Measurements from ENCODE around the gene TUT4.

Gene TUT4

GRCh38 chr1:52531249-52531872 is 21.5 kb downstream of the TUT4 start:
- in situ Hi-C loops (cut with MboI; ENCODE audit: low sequenced_read_pairs, unreplicated experiment) = no loop called here
- TF ChIP-seq CTCF (IDR thresholded peaks at IDR 0.05; ENCODE audit: borderline replicate concordance, control extremely low read depth, extremely low read depth, insufficient read depth, missing control alignments) = no peak
- DNase-seq (ENCODE audit: low spot score) = no peak

- DNase-seq (ENCODE audit: low spot score) = no peak
- TF ChIP-seq CTCF (IDR thresholded peaks at IDR 0.05; ENCODE audit: borderline replicate concordance, control extremely low read depth, extremely low read depth, insufficient read depth, missing control alignments) = no peak
- in situ Hi-C loops (cut with MboI; ENCODE audit: low sequenced_read_pairs, unreplicated experiment) = no loop called here
Observed at GRCh38 chr1:52530563-52531144, 22.2 kb downstream of the TUT4 start.

- in situ Hi-C loops (cut with MboI; ENCODE audit: low sequenced_read_pairs, unreplicated experiment) = no loop called here
- no peak for DNase-seq (ENCODE audit: low spot score)
Observed at GRCh38 chr1:52523376-52523775, 29.5 kb downstream of the TUT4 start.

GRCh38 chr1:52520148-52520547 is 32.7 kb downstream of the TUT4 start:
- TF ChIP-seq CTCF (IDR thresholded peaks at IDR 0.05; ENCODE audit: borderline replicate concordance, control extremely low read depth, extremely low read depth, insufficient read depth, missing control alignments) = no peak
- in situ Hi-C loops (cut with MboI; ENCODE audit: low sequenced_read_pairs, unreplicated experiment) = no loop called here
- peak; percentile 48 for DNase-seq (ENCODE audit: low spot score)

More at GRCh38 chr1:52523376-52523775, 29.5 kb downstream of the TUT4 start:
- no peak for TF ChIP-seq CTCF (IDR thresholded peaks at IDR 0.05; ENCODE audit: borderline replicate concordance, control extremely low read depth, extremely low read depth, insufficient read depth, missing control alignments)

- in situ Hi-C loops (cut with MboI; ENCODE audit: low sequenced_read_pairs, unreplicated experiment) = no loop called here
- no peak for TF ChIP-seq CTCF (IDR thresholded peaks at IDR 0.05; ENCODE audit: borderline replicate concordance, control extremely low read depth, extremely low read depth, insufficient read depth, missing control alignments)
- no peak for DNase-seq (ENCODE audit: low spot score)
Observed at GRCh38 chr1:52518962-52519361, 33.9 kb downstream of the TUT4 start.

GRCh38 chr1:52511851-52512615 is 40.9 kb downstream of the TUT4 start:
- no peak for DNase-seq (ENCODE audit: low spot score)
- in situ Hi-C loops (cut with MboI; ENCODE audit: low sequenced_read_pairs, unreplicated experiment) = no loop called here
- TF ChIP-seq CTCF (IDR thresholded peaks at IDR 0.05; ENCODE audit: borderline replicate concordance, control extremely low read depth, extremely low read depth, insufficient read depth, missing control alignments) = no peak

Measured in GM13976 (cell line).